ENCODE measurements around the gene SLC26A9.

The SLC26A9 gene

GRCh38 chr1:205939690-205940330 lies 3.4 kb downstream of the SLC26A9 start:
- Histone ChIP-seq H2AFZ (no peak overlapping the region), H3K27ac (no peak overlapping the region), H3K9me3 (ENCODE audit: control insufficient read depth, low read length) (no peaks in the 10 kb centered on the region), H3K4me3 (ENCODE audit: low read depth, low read length) (no peak overlapping the region), H3K4me1 (no peaks in the 10 kb centered on the region), H3K79me2 (no peaks in the 10 kb centered on the region), H3K27me3 (ENCODE audit: control insufficient read depth, insufficient read depth, low read length) (no peaks in the 10 kb centered on the region), H3K4me2 (ENCODE audit: low read length) (no peak overlapping the region), H3K36me3 (ENCODE audit: control insufficient read depth, insufficient read depth, low read length) (no peaks in the 10 kb centered on the region), H3K9ac (no peak overlapping the region)
- TF ChIP-seq CTCF (IDR thresholded peaks at IDR 0.05) = no peak

DNA sequence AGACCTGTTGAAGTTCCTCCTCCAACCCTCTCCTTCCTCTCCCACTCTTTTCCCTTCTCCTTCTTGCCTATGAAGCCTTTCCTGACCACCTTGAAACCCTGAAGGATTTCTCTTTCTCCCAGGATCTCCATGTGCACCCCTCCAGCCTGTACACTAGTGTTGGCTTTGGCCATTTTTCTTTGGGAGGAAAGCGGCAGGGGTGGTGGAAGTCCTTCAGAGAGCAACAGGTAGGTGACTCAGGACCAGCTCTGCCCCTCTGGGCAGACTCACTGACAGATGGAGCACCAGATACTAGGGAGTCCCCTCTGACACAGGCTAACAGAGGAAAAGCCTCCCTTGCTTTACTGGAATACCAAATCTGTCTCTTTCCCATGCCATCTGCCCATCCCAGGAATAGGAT lies 4.6 kb downstream of the SLC26A9 start:
- no peak overlapping the region for H3K4me3 ChIP-seq (ENCODE audit: low read depth, low read length)
- H2AFZ ChIP-seq = no peak overlapping the region
- H3K9ac ChIP-seq = no peak overlapping the region
- H3K9me3 ChIP-seq (ENCODE audit: control insufficient read depth, low read length) = no peaks in the 10 kb centered on the region
- no peaks in the 10 kb centered on the region for H3K27me3 ChIP-seq (ENCODE audit: control insufficient read depth, insufficient read depth, low read length)
- no peak overlapping the region for H3K4me2 ChIP-seq (ENCODE audit: low read length)
- H3K36me3 ChIP-seq (ENCODE audit: control insufficient read depth, insufficient read depth, low read length) = no peaks in the 10 kb centered on the region
- no peak overlapping the region for H3K27ac ChIP-seq
- no peak for TF ChIP-seq CTCF (IDR thresholded peaks at IDR 0.05)
- H3K4me1 ChIP-seq = no peaks in the 10 kb centered on the region
- no peaks in the 10 kb centered on the region for H3K79me2 ChIP-seq

DNA sequence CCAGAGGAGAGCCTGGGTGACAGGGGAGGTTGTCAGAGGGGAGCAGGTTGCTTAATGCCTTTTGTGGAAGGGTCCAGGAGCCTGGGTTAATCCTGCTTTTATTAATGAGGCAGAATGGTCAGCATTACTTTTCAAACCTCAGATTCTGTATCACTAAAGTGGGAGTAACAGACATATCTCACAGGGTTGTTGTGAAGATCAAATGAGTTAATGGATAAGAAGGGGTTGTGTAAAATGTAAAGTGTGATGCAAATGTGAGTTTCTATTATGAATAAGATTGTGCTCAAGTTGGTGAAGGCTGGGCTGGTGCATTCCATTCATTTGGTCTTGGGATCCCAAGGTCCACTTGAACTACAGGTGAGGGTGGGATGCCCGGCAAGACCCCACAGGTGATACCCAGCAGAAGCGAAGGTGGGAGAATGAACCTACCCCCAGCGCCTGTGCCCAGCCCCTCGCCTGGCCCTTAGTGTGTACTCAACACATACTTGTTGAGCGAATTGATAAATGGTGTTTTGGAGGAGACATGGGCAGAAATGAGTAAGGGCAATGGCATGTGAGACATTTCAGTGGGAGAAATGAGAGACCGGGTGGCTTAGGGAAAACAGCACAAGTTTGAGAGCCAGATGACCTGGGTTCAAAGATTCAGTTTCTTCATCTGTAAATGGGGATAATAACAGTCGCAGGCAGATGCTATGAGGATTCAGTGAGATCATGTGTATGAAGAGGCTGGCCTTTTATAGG lies 6.2 kb downstream of the SLC26A9 start:
- H3K79me2 ChIP-seq = no peaks in the 10 kb centered on the region
- no peak overlapping the region for H3K4me3 ChIP-seq (ENCODE audit: low read depth, low read length)
- no peaks in the 10 kb centered on the region for H3K36me3 ChIP-seq (ENCODE audit: control insufficient read depth, insufficient read depth, low read length)
- no peaks in the 10 kb centered on the region for H3K9me3 ChIP-seq (ENCODE audit: control insufficient read depth, low read length)
- H3K4me2 ChIP-seq (ENCODE audit: low read length) = no peak overlapping the region
- no peak for TF ChIP-seq CTCF (IDR thresholded peaks at IDR 0.05)
- no peaks in the 10 kb centered on the region for H3K27me3 ChIP-seq (ENCODE audit: control insufficient read depth, insufficient read depth, low read length)
- H3K9ac ChIP-seq = no peak overlapping the region
- no peak overlapping the region for H3K27ac ChIP-seq
- H2AFZ ChIP-seq = no peak overlapping the region
- no peaks in the 10 kb centered on the region for H3K4me1 ChIP-seq

DNA sequence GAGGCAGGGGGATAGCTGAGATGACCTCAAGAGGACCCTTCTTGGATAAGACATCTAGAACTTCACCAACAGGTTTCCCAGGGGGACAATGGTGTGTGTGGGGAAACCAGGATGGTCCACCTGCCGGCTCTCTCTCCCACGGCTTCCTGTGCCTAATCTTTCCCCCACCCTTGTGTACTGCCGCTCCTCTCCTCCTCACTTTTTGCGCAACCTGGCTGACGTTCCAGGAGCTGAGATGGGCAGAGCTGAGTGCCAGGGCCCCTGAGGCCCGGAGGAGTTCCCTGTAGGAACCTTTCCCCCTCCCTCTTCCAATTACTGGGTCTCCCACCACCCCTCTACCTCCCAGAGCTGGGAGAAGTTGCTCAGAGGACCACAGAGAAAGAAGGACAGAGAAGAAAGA lies 6.9 kb downstream of the SLC26A9 start:
- Histone ChIP-seq H3K4me3 (ENCODE audit: low read depth, low read length) (no peak overlapping the region), H2AFZ (no peak overlapping the region), H3K9me3 (ENCODE audit: control insufficient read depth, low read length) (no peaks in the 10 kb centered on the region), H3K27ac (no peak overlapping the region), H3K36me3 (ENCODE audit: control insufficient read depth, insufficient read depth, low read length) (no peaks in the 10 kb centered on the region), H3K4me1 (no peaks in the 10 kb centered on the region), H3K4me2 (ENCODE audit: low read length) (no peak overlapping the region), H3K9ac (no peak overlapping the region), H3K79me2 (no peaks in the 10 kb centered on the region), H3K27me3 (ENCODE audit: control insufficient read depth, insufficient read depth, low read length) (no peaks in the 10 kb centered on the region)
- no peak for TF ChIP-seq CTCF (IDR thresholded peaks at IDR 0.05)

- Histone ChIP-seq H3K27me3 (ENCODE audit: control insufficient read depth, insufficient read depth, low read length) (no peaks in the 10 kb centered on the region), H3K4me3 (ENCODE audit: low read depth, low read length) (no peak overlapping the region), H3K27ac (no peak overlapping the region), H3K4me1 (no peaks in the 10 kb centered on the region), H3K36me3 (ENCODE audit: control insufficient read depth, insufficient read depth, low read length) (no peaks in the 10 kb centered on the region), H3K9ac (no peak overlapping the region), H3K4me2 (ENCODE audit: low read length) (no peak overlapping the region), H2AFZ (no peak overlapping the region), H3K9me3 (ENCODE audit: control insufficient read depth, low read length) (no peaks in the 10 kb centered on the region), H3K79me2 (no peaks in the 10 kb centered on the region)
- TF ChIP-seq CTCF (IDR thresholded peaks at IDR 0.05) = no peak
Measured at GRCh38 chr1:205935869-205936268, 7.4 kb downstream of the SLC26A9 start.
